ENCODE measurements around the gene ZRANB3. TPM values are rescaled to one million over a fixed set of nuclear protein-coding genes. Genes with fewer than 3 reads are reported as not detected.

ZRANB3 gene
- polyA plus RNA-seq, 1 donor (not counting 4 experiments of a cell fraction or from before 2014, with no cell fraction given) = 10.6 TPM

DNA sequence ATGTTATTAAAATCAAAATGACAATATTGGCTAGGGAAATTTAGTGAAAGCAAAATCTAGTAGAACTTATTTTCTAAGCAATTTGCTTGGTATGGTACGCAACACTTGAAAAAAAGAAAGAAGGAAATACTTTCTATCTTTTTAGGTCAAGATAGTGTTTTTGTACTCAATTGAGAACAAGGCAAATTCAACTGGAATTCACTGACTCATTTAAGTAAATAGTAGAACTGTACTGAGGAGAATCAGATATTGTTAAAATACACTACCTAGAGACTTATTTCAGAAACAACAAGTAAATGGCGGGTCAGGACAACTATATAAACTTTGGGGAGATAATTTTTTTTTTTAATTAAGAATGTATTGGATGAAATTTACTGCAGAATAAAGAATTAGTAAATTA lies 18.9 kb downstream of the ZRANB3 start:
- Histone ChIP-seq H3K4me3 (ENCODE audit: control insufficient read depth in 2 of 3, extremely low read depth in 1 of 3, insufficient read depth in 2 of 3, low read depth in 1 of 3, low read length in 3 of 3) (no peak overlapping the region), H3K79me2 (ENCODE audit: control insufficient read depth, insufficient read depth, low read length) (no peaks in the 10 kb centered on the region), H3K4me2 (ENCODE audit: control insufficient read depth, extremely low read depth, insufficient read depth, low read depth, low read length) (no peak overlapping the region), H3K36me3 (ENCODE audit: control insufficient read depth in 2 of 2, extremely low read depth in 1 of 2, insufficient read depth in 2 of 2, low read length in 2 of 2) (no peaks in the 10 kb centered on the region), H3K9me3 (ENCODE audit: control insufficient read depth, low read depth, low read length) (no peaks in the 10 kb centered on the region), H3K27ac (ENCODE audit: control insufficient read depth, insufficient read depth, low read length) (no peak overlapping the region), H3K9ac (ENCODE audit: control insufficient read depth, extremely low read depth, insufficient read depth, low read length) (no peak overlapping the region), H4K20me1 (ENCODE audit: control insufficient read depth, extremely low read depth, insufficient read depth, low read length) (no peaks in the 10 kb centered on the region), H3K9me1 (ENCODE audit: control insufficient read depth, extremely low read depth, insufficient read depth, low read length) (no peaks in the 10 kb centered on the region), H2AFZ (ENCODE audit: control insufficient read depth, low read length) (no peak overlapping the region), H3K27me3 (ENCODE audit: control insufficient read depth, extremely low read depth, insufficient read depth, low read length) (no peaks in the 10 kb centered on the region), H3K4me1 (ENCODE audit: control insufficient read depth, extremely low read depth, insufficient read depth, low read length) (no peaks in the 10 kb centered on the region)
- no peak for FAIRE-seq
- dilution Hi-C loops (cut with MboI; ENCODE audit: extremely low pct_ligation_motif_present, low sequenced_read_pairs) = no loop called here
- no peak for DNase-seq (ENCODE audit: low read depth, low spot score)
- TF ChIP-seq EZH2 (IDR thresholded peaks at IDR 0.05; ENCODE audit: low read length) = no peak
- TF ChIP-seq, protein P1, sequence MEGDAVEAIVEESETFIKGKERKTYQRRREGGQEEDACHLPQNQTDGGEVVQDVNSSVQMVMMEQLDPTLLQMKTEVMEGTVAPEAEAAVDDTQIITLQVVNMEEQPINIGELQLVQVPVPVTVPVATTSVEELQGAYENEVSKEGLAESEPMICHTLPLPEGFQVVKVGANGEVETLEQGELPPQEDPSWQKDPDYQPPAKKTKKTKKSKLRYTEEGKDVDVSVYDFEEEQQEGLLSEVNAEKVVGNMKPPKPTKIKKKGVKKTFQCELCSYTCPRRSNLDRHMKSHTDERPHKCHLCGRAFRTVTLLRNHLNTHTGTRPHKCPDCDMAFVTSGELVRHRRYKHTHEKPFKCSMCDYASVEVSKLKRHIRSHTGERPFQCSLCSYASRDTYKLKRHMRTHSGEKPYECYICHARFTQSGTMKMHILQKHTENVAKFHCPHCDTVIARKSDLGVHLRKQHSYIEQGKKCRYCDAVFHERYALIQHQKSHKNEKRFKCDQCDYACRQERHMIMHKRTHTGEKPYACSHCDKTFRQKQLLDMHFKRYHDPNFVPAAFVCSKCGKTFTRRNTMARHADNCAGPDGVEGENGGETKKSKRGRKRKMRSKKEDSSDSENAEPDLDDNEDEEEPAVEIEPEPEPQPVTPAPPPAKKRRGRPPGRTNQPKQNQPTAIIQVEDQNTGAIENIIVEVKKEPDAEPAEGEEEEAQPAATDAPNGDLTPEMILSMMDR (optimal IDR thresholded peaks at IDR 0.05 in 1 of 3, IDR thresholded peaks at IDR 0.05 in 1 of 3, conservative IDR thresholded peaks at IDR 0.05 in 1 of 3; ENCODE audit: extremely low read depth in 1 of 3, insufficient read depth in 2 of 3, low read length in 3 of 3) = no peak

DNA sequence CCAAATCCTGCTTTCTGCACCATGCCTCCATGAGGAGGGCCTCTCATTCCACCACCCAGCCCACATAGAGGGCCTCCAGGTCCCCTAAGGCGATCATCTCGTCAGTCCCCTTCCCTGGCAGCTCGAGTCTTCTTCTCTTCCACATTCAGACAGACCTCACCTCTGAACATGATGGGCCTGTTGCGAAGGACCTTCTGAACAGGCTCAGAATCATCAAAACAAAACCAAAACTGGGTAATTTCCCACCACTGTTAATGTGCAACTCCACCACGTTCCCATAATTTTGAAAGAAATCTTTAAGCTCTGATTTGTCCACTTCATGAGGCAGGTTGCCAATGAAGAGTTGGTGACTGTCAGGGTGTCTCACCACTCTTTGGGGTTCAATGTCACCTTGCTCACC lies 20.4 kb downstream of the ZRANB3 start:
- Histone ChIP-seq H3K9me3 (ENCODE audit: control insufficient read depth, low read depth, low read length) (no peaks in the 10 kb centered on the region), H3K9me1 (ENCODE audit: control insufficient read depth, extremely low read depth, insufficient read depth, low read length) (no peaks in the 10 kb centered on the region), H3K4me1 (ENCODE audit: control insufficient read depth, extremely low read depth, insufficient read depth, low read length) (no peaks in the 10 kb centered on the region), H3K4me2 (ENCODE audit: control insufficient read depth, extremely low read depth, insufficient read depth, low read depth, low read length) (no peak overlapping the region), H3K4me3 (ENCODE audit: control insufficient read depth in 2 of 3, extremely low read depth in 1 of 3, insufficient read depth in 2 of 3, low read depth in 1 of 3, low read length in 3 of 3) (no peak overlapping the region), H3K27ac (ENCODE audit: control insufficient read depth, insufficient read depth, low read length) (no peak overlapping the region), H3K36me3 (ENCODE audit: control insufficient read depth in 2 of 2, extremely low read depth in 1 of 2, insufficient read depth in 2 of 2, low read length in 2 of 2) (no peaks in the 10 kb centered on the region), H3K27me3 (ENCODE audit: control insufficient read depth, extremely low read depth, insufficient read depth, low read length) (no peaks in the 10 kb centered on the region), H2AFZ (ENCODE audit: control insufficient read depth, low read length) (no peak overlapping the region), H3K9ac (ENCODE audit: control insufficient read depth, extremely low read depth, insufficient read depth, low read length) (no peak overlapping the region), H3K79me2 (ENCODE audit: control insufficient read depth, insufficient read depth, low read length) (no peaks in the 10 kb centered on the region), H4K20me1 (ENCODE audit: control insufficient read depth, extremely low read depth, insufficient read depth, low read length) (no peaks in the 10 kb centered on the region)
- DNase-seq (ENCODE audit: low read depth, low spot score) = no peak
- dilution Hi-C loops (cut with MboI; ENCODE audit: extremely low pct_ligation_motif_present, low sequenced_read_pairs) = no loop called here
- TF ChIP-seq, protein P1 (optimal IDR thresholded peaks at IDR 0.05 in 1 of 3, IDR thresholded peaks at IDR 0.05 in 1 of 3, conservative IDR thresholded peaks at IDR 0.05 in 1 of 3; ENCODE audit: extremely low read depth in 1 of 3, insufficient read depth in 2 of 3, low read length in 3 of 3) = no peak
- TF ChIP-seq EZH2 (IDR thresholded peaks at IDR 0.05; ENCODE audit: low read length) = no peak
- no peak for FAIRE-seq
